HUES48 (cell line): Measurements from ENCODE around the gene SLPI.

Experiments used
- H3K27ac ChIP-seq: one replicate; pipeline ENCODE4 v1.7.0; 2013; ENCODE audit warnings: low read depth, low read length, inconsistent platforms
- H3K27me3 ChIP-seq: 2 replicates; pipeline ENCODE4 v1.6.1; 2013; ENCODE audit warnings: mild to moderate bottlenecking, low read length; ENCODE audit not compliant: control insufficient read depth, insufficient read depth
- H3K36me3 ChIP-seq: 2 replicates; pipeline ENCODE4 v1.6.1; 2013; ENCODE audit warnings: low read length; ENCODE audit not compliant: control insufficient read depth, insufficient read depth
- H3K4me1 ChIP-seq: 2 replicates; pipeline ENCODE4 v1.6.1; 2013; ENCODE audit warnings: mild to moderate bottlenecking, low read length; ENCODE audit not compliant: control insufficient read depth, insufficient read depth
- H3K4me3 ChIP-seq: 2 replicates; pipeline ENCODE4 v1.5.1; 2013; ENCODE audit warnings: mild to moderate bottlenecking, low read depth, low read length
- H3K9ac ChIP-seq: 2 replicates; pipeline ENCODE4 v1.6.1; 2013; ENCODE audit warnings: mild to moderate bottlenecking, low read depth, low read length, moderate library complexity
- H3K9me3 ChIP-seq: 2 replicates; pipeline ENCODE4 v1.6.1; 2013; ENCODE audit warnings: low read length; ENCODE audit not compliant: control insufficient read depth, insufficient read depth

Gene SLPI

DNA sequence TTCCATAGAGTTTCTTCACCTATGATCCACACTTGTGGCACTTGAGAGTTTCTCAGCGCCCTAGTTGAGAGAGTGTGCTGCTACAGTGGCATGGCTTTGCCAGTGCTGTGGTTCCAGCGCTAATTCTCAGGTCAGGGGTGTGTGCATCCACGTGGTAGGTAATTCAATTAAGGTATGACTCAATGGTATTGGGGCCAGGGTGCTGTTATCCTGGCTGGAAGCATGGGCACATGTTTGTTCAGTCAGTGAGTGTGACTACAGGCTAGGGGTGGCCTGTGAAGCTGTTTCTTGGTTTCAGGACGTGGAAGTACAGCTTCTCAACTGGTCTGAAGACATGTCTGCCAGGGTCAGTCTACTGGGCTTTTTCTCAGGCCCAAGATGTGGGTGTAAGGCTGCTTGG is 36.2 kb downstream of the SLPI start:
- Histone ChIP-seq H3K27ac (no peak overlapping the region), H3K9me3 (no peaks in the 10 kb centered on the region), H3K9ac (no peak overlapping the region), H3K36me3 (no peaks in the 10 kb centered on the region), H3K4me1 (no peaks in the 10 kb centered on the region), H3K4me3 (no peak overlapping the region), H3K27me3 (no peaks in the 10 kb centered on the region)

DNA sequence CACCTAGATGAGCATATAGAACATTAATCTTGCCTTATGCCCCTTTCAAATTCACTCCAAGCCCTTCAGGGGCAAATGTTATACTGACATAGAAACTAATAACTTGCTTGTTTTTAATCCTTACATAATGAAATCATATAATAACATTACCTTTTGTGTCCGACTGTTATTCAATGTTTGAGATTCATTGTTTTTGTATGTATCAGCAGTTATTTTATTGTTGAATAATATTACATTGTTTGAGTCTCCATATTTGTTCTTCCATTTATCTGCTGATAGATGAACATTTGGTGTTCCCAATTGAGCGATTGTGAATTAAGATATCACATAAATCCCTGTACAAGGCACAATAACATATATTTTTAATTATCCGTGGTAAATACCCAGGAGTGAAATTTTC is 41.5 kb downstream of the SLPI start:
- H3K4me3 ChIP-seq: no peak overlapping the region
- no peaks in the 10 kb centered on the region for H3K27me3 ChIP-seq
- no peak overlapping the region for H3K27ac ChIP-seq
- H3K9ac ChIP-seq: no peak overlapping the region
- no peaks in the 10 kb centered on the region for H3K36me3 ChIP-seq
- peaks cover 20% of the 10 kb centered on the region for H3K4me1 ChIP-seq
- no peaks in the 10 kb centered on the region for H3K9me3 ChIP-seq

DNA sequence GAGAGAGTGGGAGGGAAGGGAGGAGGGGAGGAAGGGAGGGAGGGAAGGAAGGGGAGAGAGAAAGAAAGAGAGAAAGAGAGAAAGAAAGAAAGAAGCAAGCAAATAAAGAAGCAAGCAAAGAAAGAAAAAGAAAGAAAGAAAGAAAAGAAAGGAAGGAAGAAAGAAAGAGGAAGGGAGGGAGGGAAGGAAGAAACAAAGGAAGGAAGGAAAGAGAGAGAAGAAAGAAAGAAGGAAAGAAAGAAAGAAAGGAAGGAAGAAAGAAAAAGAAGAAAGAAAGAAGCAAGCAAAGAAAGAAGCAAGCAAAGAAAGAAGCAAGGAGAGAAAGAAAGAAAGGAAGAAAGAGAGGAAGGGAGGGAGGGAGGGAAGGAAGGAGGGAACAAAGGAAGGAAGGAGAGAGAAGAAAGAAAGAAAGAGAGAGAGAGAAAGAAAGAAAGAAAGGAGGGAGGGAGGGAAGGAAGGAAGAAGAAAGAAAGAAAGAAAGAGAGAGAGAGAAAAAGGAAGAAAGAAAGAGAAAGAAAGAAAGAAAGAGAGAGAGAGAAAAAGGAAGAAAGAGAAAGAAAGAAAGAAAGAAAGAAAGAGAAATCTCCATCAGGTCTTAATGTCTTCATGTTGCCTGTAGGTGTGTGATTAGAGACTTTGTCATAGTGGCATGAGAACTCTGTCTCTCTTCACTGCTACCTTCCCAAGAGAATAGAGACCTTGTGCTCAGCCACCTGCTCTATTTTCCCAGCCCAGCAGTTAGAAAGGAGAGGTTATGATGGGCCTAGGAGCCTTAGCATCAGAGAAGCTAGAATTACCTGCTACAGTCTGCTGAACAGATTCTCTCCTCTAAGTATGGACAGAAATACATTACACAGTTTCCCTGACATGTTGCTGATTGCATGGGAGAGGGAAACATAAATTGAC is 42.5 kb downstream of the SLPI start:
- no peaks in the 10 kb centered on the region for H3K36me3 ChIP-seq
- no peaks in the 10 kb centered on the region for H3K27me3 ChIP-seq
- no peaks in the 10 kb centered on the region for H3K9me3 ChIP-seq
- no peak overlapping the region for H3K27ac ChIP-seq
- H3K4me1 ChIP-seq: peaks cover 23% of the 10 kb centered on the region
- H3K4me3 ChIP-seq: no peak overlapping the region
- H3K9ac ChIP-seq: no peak overlapping the region

DNA sequence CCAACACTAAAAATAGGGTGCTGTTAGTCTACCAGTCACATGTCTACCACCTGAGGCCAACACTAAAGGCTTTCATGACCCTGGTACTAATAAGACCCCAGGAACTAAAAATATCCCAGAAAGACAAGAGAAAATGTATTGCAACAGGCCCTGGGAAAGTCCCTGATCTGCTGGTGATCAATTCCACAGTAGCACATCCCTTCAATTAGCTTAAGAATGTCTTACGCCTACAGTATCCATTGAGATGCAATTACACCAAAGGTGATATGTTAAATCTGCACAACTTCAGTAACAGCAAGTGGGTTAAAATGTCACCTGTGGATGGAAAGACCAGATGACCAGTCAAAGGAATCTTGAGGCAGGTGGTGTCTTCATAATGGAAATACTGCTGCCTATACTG is 44.4 kb downstream of the SLPI start:
- Histone ChIP-seq H3K27ac (peak overlapping the region; percentile 83), H3K4me1 (peaks cover 26% of the 10 kb centered on the region), H3K4me3 (no peak overlapping the region), H3K9ac (no peak overlapping the region; the same call in 1 of the 2 replicates), H3K27me3 (no peaks in the 10 kb centered on the region), H3K36me3 (no peaks in the 10 kb centered on the region), H3K9me3 (no peaks in the 10 kb centered on the region)

DNA sequence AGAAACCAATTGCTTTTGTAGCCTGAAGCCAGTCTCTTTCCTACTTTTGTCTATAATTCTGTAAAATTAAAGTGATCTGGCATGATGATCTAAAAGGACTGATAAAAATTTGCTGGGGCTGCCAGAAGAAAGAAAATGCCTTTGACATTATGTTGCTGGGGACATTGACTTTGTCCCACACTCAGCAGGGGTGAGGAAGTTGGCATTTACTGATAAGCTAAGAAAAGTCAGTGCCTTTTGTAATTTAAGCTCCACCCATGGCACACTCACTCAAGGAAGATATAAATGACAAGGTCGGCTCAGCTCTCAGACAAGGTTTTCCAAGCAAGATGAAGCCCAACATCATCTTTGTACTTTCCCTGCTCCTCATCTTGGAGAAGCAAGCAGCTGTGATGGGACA is 47.6 kb downstream of the SLPI start, which contains the start of gene SEMG1:
SEMG1 (plus strand) TSS at position 309 of the 400 bp plus-strand sequence; CDS start at position 330, 21 bp downstream.
- Histone ChIP-seq H3K9ac (no peak within 1 kb of the TSS), H3K27me3 (no peaks in the 10 kb centered on the region), H3K4me3 (no peak within 1 kb of the TSS), H3K4me1 (peaks cover 26% of the 10 kb centered on the region), H3K27ac (no peak within 1 kb of the TSS), H3K9me3 (no peaks in the 10 kb centered on the region), H3K36me3 (no peaks in the 10 kb centered on the region)
